H1 (cell line): Measurements from ENCODE around the gene TGOLN2.

Experiments
- BRCA1 ChIP-seq: IDR thresholded peaks from 2 replicates; pipeline ENCODE4 v1.6.1; 2012; ENCODE audit warnings: low read depth, low read length, improper control_type of control experiment
- EP300 ChIP-seq, 2 experiments: IDR thresholded peaks; 1 replicate in 1 of 2; 2 replicates in 1 of 2; pipeline ENCODE4 v1.6.1; 2011 to 2012; ENCODE audit warnings: low read depth in 2 of 2, low read length in 2 of 2, mild to moderate bottlenecking in 2 of 2, borderline replicate concordance in 1 of 2, inconsistent platforms in 1 of 2, moderate library complexity in 1 of 2
- MAFK ChIP-seq: IDR thresholded peaks from 2 replicates; pipeline ENCODE4 v1.6.1; 2012; ENCODE audit warnings: low read depth, mild to moderate bottlenecking, improper control_type of control experiment, low read length
- POLR2A ChIP-seq, 2 experiments: IDR thresholded peaks; 1 replicate in 1 of 2; 2 replicates in 1 of 2; pipeline ENCODE4 v1.6.1; 2011; ENCODE audit warnings: low read depth in 2 of 2, low read length in 2 of 2, mild to moderate bottlenecking in 2 of 2; ENCODE audit errors: control extremely low read depth in 1 of 2
- POLR2AphosphoS5 ChIP-seq: IDR thresholded peaks from 2 replicates; pipeline ENCODE4 v1.6.1; 2011; ENCODE audit warnings: low read depth, low read length
- RFX5 ChIP-seq: IDR thresholded peaks from 2 replicates; pipeline ENCODE4 v1.6.1; 2011; ENCODE audit warnings: low read depth, low read length, improper control_type of control experiment, borderline replicate concordance
- SIN3A ChIP-seq, 2 experiments: IDR thresholded peaks in 1 of 2; conservative IDR thresholded peaks in 1 of 2; 2 replicates each; pipeline ENCODE4 v1.6.1; 2011 to 2012; ENCODE audit warnings: low read length in 2 of 2, improper control_type of control experiment in 1 of 2, low read depth in 1 of 2, mild to moderate bottlenecking in 1 of 2
- SRF ChIP-seq: IDR thresholded peaks from 2 replicates; pipeline ENCODE4 v1.6.1; 2011; ENCODE audit warnings: mild to moderate bottlenecking, low read depth, low read length, moderate library complexity
- TEAD4 ChIP-seq: IDR thresholded peaks from 2 replicates; pipeline ENCODE4 v1.6.1; 2012; ENCODE audit warnings: low read depth, low read length, inconsistent platforms, mixed read lengths
- YY1 ChIP-seq: IDR thresholded peaks from 2 replicates; pipeline ENCODE4 v1.6.1; 2011; ENCODE audit warnings: low read depth, mild to moderate bottlenecking, low read length
- TF ChIP-seq, protein P1 (sequence below), 3 experiments: IDR thresholded peaks; 1 replicate in 2 of 3; 2 replicates in 1 of 3; pipeline versions ENCODE4 v1.5.1 to v1.6.1; 2011; ENCODE audit warnings: low read length in 3 of 3, mild to moderate bottlenecking in 3 of 3, inconsistent platforms in 2 of 3, low read depth in 1 of 3, moderate library complexity in 1 of 3; ENCODE audit not compliant: insufficient read depth in 1 of 3; ENCODE audit errors: control extremely low read depth in 1 of 3
- TF ChIP-seq, protein P2 (sequence below): IDR thresholded peaks from 2 replicates; pipeline ENCODE4 v1.6.1; 2012; ENCODE audit warnings: inconsistent platforms

- TF ChIP-seq, protein P1, sequence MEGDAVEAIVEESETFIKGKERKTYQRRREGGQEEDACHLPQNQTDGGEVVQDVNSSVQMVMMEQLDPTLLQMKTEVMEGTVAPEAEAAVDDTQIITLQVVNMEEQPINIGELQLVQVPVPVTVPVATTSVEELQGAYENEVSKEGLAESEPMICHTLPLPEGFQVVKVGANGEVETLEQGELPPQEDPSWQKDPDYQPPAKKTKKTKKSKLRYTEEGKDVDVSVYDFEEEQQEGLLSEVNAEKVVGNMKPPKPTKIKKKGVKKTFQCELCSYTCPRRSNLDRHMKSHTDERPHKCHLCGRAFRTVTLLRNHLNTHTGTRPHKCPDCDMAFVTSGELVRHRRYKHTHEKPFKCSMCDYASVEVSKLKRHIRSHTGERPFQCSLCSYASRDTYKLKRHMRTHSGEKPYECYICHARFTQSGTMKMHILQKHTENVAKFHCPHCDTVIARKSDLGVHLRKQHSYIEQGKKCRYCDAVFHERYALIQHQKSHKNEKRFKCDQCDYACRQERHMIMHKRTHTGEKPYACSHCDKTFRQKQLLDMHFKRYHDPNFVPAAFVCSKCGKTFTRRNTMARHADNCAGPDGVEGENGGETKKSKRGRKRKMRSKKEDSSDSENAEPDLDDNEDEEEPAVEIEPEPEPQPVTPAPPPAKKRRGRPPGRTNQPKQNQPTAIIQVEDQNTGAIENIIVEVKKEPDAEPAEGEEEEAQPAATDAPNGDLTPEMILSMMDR (IDR thresholded peaks at IDR 0.05; ENCODE audit: control extremely low read depth in 1 of 3, insufficient read depth in 1 of 3, low read depth in 1 of 3, low read length in 3 of 3) = no peak
- TF ChIP-seq POLR2A (IDR thresholded peaks at IDR 0.05; ENCODE audit: control extremely low read depth in 1 of 2, low read depth in 2 of 2, low read length in 2 of 2) = no peak
- TF ChIP-seq MAFK = no peak
- TF ChIP-seq POLR2AphosphoS5 = no peak
- no peak for TF ChIP-seq EP300 (IDR thresholded peaks at IDR 0.05; ENCODE audit: borderline replicate concordance in 1 of 2, low read depth in 2 of 2, low read length in 2 of 2)
- TF ChIP-seq, protein P2, sequence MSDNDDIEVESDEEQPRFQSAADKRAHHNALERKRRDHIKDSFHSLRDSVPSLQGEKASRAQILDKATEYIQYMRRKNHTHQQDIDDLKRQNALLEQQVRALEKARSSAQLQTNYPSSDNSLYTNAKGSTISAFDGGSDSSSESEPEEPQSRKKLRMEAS = no peak
- no peak for TF ChIP-seq SRF
- no peak for TF ChIP-seq TEAD4
- no peak for TF ChIP-seq BRCA1
- TF ChIP-seq YY1 = no peak
- no peak for TF ChIP-seq SIN3A (conservative IDR thresholded peaks at IDR 0.05 in 1 of 2, IDR thresholded peaks at IDR 0.05 in 1 of 2; ENCODE audit: low read depth in 1 of 2, low read length in 2 of 2)
- no peak for TF ChIP-seq RFX5
Observed at GRCh38 chr2:85341269-85342029, 13.7 kb upstream of the TGOLN2 start.
